Measurements from ENCODE around the gene TMEM59L.

The TMEM59L gene

DNA sequence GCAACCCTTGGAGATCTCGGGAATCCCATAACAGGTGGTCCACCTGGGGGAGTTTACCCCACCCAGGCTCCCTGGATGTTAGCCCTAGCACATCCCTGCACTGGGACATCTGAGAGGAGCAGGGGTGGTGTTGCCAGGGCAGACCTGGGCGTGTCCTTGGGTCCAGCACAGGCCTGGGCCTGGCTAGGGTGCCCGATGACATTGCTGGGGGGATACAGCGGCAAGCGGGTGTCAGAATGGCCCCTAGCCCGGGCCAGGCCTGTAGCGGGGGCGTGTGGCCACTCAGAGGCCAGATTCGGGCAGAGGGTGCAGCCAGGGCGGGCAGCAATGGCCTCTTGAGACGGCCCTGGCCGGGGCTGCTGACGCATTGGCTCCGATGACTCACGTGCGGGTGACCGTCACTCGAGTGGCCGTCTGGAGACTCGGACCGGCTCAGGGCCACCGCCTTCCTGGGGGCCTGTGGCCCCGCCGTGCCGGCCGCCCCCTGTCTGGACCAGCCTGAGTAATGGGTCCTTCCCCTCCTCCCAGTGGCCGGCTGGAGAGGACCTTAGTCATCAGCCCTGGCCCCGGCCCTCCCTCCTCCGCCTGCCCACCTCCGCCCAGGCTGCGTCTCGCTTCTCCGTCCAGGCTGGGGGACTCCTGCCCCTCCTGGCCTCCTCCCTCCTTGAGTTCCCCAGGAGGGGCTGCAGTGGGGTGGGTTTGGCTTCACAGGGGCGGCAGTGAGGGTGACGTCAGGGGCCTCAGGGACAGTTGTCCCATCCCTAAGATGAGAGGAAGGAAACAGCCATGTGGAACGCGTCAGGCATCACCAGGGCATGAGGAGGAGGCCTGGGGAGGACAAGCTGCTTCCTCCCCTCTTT lies 47.6 kb downstream of the TMEM59L start:
- DNase-seq = no peak

DNA sequence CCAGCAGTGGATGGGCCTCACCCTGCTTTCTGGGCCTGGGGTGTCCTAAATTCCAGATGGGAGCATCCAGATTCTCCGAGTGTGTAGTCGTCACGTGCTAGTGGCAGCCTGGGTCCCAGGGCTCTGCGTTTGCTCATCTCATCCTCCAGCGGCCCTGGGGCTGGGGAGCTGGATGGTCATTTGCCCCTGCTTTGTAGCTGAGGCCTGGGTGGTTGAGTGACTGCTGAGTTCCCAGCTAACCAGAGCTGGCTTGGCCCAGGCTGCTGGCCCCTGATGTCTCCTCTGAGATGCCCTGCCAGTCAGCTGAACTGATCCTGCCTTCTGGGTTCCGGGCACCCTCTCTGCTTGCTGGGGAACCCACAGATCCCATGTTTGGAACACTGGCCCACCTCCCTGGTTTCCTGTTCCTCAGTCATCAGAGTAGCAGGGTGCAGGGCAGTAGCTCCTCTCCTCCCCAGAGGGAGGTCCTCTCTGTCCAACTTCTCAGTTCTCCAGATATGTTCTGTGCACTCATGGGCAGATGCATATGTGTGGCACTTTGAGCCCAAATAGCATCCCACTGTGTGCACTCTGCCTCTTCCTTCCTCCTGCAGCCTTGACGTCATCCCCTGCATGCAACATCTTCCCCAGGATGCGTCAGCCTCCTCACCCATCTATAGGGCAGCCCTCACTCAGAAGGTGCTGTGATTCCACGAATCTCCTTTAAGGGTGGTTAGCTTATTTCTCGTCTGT lies 48.4 kb downstream of the TMEM59L start:
- no peak for DNase-seq

DNA sequence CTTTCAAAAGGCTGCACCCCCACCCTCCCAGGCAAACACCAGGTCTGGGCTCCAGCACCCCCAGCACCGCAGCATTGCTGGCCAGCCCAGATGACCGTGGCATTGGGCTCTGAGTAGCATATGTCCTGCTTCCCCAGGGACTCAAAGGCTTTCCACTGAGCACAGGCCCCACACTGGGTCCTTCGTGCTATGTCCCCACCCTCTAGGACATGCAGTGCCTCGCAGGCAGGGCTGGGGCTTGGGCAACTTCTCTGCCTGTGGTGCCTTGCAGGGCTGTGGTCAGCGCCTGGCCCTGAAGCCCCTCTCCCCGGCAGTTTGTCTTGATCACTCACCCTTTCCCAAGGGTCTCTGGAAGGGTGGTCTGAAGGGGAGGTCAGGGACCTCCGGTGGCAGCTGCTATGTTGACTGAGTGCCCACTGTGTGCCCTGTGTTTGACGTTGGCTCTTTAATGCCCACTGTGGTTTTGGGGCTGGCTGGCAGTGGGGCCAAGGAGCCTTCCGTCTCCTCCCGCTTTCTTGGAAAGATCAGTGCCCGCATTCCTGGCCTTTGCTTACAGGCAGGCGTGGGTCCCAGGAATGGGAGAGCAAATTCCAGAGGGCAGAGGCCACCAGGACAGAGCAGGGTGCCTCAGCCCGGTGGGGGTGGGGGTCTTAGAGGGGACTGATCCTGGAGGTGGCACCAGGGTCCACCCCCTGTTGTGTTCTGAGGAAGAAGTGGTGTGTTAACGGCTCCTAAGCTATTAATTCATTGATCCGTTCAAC lies 50.5 kb downstream of the TMEM59L start:
- no peak for DNase-seq

- DNase-seq = no peak
Observed at GRCh38 chr19:18663940-18664530, 51.4 kb downstream of the TMEM59L start.

DNA sequence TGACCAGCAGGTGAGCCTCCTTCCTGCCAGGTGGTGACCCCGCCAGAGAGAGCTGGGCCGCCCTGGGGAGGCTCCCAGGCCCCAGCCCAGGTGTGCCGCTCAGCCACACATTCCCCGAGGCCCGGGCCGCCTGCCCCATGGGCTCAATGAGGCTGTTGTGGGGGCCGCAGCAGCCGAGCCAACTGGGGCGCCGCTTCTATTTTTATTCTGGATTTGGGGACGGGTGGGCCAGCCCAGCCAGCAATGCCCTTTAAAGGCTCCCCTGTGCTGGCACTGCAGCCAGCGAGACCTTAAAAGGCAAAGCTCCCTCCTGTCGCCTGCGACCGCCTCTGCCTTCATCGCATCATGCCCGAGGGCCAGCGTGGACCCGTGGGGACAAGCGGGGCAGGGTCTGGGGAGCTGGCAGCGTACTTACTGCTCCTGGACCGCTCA lies 53.1 kb downstream of the TMEM59L start:
- DNase-seq = no peak

- DNase-seq = no peak
Observed at GRCh38 chr19:18666317-18666716, 53.6 kb downstream of the TMEM59L start.

DNA sequence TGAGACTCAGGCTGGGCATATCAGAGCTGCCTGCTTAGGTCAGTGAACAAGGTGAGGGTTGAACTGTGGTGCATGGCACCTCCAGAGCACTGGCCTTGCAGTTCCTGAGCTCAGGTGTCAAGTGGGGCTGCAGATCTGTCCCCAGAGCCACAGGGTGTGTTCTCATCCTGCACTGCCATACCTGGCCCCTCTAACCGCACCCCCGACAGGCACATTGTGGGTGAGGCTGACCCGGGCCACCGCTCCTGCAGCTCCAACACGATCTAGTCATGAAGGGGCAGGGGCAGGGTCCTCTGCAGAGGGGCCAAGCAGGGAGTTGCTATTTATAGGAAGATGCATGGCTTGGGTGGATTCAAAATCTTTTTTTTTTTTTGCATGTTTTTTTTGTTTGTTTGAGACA lies 54.1 kb downstream of the TMEM59L start:
- no peak for DNase-seq

DNA sequence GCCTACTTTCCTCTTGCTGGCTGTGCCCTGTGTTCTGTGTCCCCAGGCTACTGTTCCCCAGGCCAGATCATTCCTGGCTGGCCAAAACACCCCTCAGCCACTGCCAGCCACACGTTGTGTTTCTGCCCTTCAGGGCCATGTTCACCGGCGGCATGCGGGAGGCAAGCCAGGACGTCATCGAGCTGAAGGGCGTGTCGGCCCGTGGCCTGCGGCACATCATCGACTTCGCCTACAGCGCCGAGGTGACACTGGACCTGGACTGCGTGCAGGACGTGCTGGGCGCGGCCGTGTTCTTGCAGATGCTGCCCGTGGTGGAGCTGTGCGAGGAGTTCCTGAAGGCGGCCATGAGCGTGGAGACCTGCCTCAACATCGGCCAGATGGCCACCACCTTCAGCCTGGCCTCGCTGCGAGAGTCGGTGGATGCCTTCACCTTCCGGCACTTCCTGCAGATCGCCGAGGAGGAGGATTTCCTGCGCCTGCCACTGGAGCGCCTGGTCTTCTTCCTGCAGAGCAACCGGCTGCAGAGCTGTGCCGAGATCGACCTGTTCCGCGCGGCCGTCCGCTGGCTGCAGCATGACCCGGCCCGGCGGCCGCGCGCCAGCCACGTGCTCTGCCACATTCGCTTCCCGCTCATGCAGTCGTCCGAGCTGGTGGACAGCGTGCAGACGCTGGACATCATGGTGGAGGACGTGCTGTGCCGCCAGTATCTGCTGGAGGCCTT lies 55.0 kb downstream of the TMEM59L start:
- no peak for DNase-seq

DNA sequence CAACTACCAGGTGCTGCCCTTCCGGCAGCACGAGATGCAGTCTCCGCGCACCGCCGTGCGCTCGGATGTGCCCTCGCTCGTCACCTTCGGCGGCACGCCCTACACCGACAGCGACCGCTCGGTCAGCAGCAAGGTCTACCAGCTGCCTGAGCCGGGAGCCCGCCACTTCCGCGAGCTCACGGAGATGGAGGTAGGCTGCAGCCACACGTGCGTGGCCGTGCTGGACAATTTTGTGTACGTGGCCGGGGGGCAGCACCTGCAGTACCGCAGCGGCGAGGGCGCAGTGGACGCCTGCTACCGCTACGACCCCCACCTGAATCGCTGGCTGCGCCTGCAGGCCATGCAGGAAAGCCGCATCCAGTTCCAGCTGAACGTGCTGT lies 55.6 kb downstream of the TMEM59L start:
- no peak for DNase-seq

- no peak for DNase-seq
Observed at GRCh38 chr19:18668744-18669523, 56.3 kb downstream of the TMEM59L start.

- no peak for DNase-seq
Observed at GRCh38 chr19:18669524-18669817, 56.8 kb downstream of the TMEM59L start.

- DNase-seq = no peak
Observed at GRCh38 chr19:18669883-18670282, 57.2 kb downstream of the TMEM59L start.

DNA sequence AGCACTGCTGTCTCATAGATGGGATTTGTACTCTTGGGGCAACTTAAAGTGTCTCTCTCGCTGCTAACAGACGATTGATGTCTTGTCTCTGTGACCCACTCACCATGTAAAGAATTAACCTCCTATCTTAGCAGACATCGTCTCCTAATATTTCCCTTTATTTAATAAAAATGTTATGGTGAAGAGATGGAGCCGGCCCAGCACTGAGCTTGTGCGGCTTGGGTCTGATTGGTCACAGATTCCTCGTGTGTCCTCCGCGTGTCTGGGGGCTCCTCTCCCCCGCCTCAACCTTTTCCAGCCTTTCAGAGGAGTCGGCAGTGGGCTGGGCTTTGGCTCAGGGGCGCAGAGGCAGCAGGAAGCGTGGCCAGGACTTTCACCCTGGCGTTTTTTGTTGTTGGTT lies 57.6 kb downstream of the TMEM59L start:
- DNase-seq = no peak

All from NCI-H748 treated with DMSO at 0.1 percent for 48 hours (cell line).